ENCODE data around the gene LCP2.

DNA sequence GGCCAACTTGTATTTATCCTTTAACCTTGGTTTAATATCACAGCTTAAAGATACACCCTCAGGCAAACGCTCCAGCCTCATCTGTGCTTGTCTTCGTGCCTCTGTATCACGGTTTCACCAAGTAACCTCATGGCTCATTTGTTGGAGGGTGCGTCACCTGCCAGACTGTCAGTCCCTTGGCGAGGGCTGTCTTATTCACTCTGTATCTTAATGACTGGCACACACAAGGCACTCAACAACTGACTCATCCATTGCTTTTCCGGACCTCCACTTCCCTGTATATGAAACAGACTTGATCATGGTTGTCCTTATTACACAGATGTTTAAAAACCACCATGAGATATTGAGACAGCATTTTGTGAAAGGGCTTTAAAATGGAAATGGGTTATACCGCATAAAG, 28.0 kb downstream of the LCP2 start:
- TF ChIP-seq, protein P1, sequence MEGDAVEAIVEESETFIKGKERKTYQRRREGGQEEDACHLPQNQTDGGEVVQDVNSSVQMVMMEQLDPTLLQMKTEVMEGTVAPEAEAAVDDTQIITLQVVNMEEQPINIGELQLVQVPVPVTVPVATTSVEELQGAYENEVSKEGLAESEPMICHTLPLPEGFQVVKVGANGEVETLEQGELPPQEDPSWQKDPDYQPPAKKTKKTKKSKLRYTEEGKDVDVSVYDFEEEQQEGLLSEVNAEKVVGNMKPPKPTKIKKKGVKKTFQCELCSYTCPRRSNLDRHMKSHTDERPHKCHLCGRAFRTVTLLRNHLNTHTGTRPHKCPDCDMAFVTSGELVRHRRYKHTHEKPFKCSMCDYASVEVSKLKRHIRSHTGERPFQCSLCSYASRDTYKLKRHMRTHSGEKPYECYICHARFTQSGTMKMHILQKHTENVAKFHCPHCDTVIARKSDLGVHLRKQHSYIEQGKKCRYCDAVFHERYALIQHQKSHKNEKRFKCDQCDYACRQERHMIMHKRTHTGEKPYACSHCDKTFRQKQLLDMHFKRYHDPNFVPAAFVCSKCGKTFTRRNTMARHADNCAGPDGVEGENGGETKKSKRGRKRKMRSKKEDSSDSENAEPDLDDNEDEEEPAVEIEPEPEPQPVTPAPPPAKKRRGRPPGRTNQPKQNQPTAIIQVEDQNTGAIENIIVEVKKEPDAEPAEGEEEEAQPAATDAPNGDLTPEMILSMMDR (IDR thresholded peaks at IDR 0.05; ENCODE audit: insufficient read depth, low read depth, low read length) = no peak
- no peak for TF ChIP-seq EZH2 (IDR thresholded peaks at IDR 0.05; ENCODE audit: insufficient read depth, low read length)
